GM15510 (cell line): ENCODE data around the gene SMURF2.

ENCODE experiments used
- POLR2A ChIP-seq: IDR thresholded peaks from 3 replicates; pipeline ENCODE4 v1.6.1; 2011; ENCODE audit warnings: borderline replicate concordance; ENCODE audit not compliant: insufficient read length; ENCODE audit errors: extremely low read depth

Gene SMURF2

DNA sequence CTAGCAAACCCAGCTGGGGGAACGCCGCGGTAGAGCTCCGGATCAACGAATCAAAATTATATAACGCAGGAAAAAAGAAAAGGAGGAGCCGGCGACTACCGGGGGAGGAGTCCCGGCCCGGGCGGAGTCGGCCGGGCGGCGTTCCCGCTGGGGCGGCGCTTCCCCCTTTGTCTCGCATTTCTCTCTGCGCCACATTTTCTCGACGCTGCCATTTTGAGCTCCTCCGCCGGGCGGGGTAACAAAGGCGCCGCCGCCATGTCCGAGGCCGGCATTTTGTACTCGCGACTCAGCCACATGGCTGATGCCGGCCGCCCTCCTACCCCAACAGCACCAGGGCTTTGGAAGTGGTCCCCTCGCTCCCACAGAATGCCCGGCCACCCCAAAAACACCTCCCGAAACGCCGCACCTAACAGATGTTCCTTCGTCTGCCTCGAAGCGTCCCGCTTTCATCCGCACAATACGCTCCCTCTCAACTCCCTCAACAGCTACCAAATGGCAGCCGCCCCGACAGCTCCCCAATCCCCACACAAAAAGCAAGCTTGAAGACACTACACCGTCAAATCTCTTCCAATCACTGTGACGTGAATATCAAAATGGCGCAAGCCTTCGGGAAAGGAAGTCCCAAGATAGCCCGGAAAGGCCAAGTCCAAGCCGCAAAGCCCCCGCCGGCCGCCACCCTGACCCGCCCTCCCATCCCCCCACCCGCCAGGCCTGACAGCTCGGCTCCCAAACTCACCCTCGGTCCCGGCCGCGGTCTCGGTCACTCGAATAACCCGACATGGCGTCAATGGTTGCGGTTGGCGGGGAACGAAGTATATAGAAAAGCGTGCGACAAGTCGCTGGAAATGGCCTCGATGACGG is 156.5 kb downstream of the SMURF2 start:
- TF ChIP-seq POLR2A = peak; percentile 67

- TF ChIP-seq POLR2A = no peak
Observed at GRCh38 chr17:64504769-64505339, 157.3 kb downstream of the SMURF2 start.

- TF ChIP-seq POLR2A = no peak
Observed at GRCh38 chr17:64503821-64504768, 158.0 kb downstream of the SMURF2 start.

DNA sequence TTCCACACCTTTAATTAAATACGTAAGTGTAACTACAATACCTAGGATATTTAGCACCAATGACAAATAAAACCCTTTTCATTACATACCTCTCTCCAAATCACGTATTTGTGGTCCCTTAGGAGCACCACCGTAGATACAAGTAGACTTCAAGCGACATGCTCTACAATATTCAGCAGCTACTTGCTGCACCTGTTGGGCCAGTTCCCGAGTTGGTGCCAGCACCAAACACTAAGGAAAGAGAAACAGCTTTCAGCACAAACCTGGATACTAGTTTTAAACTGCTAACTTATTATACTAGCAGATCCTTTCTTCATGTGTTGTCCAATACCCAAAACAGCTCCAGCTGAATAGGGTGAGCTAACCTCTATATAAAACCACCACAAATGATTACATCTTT is 158.8 kb downstream of the SMURF2 start:
- no peak for TF ChIP-seq POLR2A

- no peak for TF ChIP-seq POLR2A
Observed at GRCh38 chr17:64502809-64503208, 159.3 kb downstream of the SMURF2 start.

- no peak for TF ChIP-seq POLR2A
Observed at GRCh38 chr17:64502021-64502420, 160.1 kb downstream of the SMURF2 start.

GRCh38 chr17:64500862-64501765 is 161.0 kb downstream of the SMURF2 start:
- no peak for TF ChIP-seq POLR2A

GRCh38 chr17:64500487-64500859 is 161.6 kb downstream of the SMURF2 start:
- TF ChIP-seq POLR2A = no peak

GRCh38 chr17:64499805-64500486 is 162.2 kb downstream of the SMURF2 start:
- no peak for TF ChIP-seq POLR2A

DNA sequence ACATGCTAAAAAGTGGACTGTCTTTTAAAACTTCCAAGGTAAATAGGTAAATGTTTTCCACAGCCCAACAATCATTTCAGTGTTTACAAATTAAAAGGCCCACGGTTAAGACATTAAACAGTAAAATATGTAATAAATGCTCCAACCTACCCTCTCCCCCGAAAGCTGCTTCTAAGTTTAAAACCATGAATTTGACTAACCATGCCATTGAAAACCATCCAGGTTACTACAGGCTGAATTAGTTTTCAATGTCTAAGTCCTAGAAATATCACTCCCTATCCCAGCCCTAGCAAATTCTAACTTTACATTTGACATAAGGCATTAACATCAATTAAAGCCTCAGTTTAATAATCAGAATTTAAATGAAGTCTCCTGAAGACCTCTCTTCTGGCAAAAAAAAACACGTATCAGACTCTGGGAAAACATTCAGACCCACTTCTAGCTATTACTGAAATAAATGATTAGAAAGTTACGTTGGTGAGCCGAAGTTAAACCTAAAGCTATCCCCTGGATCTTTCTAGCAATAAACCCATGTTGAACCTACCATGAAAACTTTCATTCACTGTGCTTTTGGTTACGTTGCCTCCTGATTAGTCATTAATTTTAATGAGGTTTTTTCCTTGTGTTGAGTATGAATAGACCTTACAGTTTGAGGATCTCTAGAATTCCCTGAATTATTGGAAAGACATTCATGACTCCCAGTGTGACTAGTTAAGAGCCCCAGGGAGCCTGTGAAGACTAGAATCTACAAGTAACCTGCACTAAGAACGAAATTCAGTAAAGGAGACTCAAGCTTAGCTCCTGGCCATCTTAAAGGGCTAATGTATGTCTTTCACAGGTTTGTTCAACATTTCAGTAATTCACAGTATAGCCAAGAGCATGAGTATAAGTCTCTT is 163.6 kb downstream of the SMURF2 start:
- TF ChIP-seq POLR2A = peak; percentile 8

DNA sequence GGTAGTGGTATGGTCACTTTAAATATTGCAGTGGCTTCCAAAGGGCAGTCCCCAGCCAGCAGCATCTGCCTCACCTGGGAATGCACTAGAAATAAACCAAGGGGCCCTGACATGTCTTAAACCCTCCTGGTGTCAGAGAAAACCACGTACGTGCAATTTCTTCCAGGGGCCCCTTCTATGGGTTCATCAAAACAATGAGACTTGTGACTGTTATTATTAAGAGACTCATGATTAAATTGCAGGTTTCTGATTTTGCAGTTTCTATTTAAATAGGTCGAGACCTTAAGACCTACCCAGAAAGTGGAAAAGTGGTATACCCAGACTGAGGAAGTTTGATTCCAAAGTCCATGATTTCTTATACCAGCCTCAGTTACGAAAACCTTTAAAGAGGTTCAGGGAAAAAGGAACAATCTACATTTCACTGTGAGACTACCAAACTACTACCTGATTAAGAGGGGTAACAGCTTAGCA is 164.5 kb downstream of the SMURF2 start:
- no peak for TF ChIP-seq POLR2A

DNA sequence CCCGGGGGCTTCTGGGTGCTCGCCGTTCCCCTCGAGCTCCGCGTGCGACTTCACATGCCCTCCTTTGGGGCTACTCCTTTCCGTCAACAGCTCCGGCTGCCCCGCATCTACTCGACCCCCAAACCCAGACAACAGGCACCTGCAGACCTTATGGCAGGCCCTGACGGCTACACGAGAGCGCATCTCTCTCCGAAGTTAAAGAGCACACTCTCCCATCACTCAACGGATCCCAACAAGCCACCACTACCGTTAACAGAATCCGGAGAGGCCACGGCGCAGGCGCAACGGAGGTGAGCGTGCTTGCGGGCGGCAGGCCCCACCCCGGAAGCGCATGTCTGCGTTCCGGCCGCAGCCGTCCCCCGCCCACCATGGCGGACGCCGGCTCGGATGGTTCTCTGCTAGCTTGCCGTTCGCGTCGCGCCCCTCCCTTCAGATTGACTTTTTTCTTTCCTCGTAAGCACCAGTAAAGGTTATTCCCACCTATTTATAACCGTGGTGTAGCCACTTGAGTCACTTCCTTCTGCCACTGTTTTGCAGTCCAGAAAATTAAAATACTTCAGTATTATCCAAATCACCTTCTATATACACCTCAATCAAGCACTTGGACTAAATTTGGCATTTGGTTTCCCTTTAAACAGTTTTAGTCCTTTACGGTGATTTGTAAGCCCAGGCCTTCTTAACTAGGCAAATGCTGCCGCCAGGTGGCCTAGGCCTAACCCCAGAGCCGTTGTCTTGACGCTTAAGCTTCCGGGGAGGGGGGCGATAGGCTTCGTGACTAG is 165.1 kb downstream of the SMURF2 start, which contains the start of gene POLG2:
Gene POLG2, minus strand, starts transcription at position 269 of the 779 bp plus-strand sequence. Its CDS starts 86 bp downstream, at position 183.
- TF ChIP-seq POLR2A = peak; percentile 95
